NCI-H128 (cell line): ENCODE measurements around the gene ZW10.

Source experiments
- DNase-seq: peaks from one replicate; lab custom pipeline; 2025; ENCODE audit not compliant: unreplicated experiment; lab: John Stamatoyannopoulos, UW

ZW10 gene

DNA sequence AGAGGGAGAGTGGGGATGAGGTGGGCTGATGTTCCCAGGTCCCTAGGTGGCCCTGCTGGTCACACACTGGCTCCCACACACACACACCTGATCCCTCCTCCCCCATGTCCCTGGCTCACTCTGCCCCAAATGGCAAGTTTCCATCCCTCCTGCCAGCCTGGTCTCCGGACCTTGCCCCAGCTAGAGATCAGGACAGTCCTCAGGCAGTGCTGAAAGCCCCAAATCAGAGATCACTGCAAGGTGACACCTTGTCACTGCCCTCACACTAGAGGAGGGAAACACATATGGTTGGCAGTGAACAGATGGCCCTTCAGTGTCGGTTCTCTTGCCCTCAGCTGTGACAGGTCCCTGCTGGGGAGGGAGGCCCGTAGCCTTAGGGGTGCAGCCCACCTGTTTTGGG is 75.0 kb downstream of the ZW10 start:
- no peak for DNase-seq

DNA sequence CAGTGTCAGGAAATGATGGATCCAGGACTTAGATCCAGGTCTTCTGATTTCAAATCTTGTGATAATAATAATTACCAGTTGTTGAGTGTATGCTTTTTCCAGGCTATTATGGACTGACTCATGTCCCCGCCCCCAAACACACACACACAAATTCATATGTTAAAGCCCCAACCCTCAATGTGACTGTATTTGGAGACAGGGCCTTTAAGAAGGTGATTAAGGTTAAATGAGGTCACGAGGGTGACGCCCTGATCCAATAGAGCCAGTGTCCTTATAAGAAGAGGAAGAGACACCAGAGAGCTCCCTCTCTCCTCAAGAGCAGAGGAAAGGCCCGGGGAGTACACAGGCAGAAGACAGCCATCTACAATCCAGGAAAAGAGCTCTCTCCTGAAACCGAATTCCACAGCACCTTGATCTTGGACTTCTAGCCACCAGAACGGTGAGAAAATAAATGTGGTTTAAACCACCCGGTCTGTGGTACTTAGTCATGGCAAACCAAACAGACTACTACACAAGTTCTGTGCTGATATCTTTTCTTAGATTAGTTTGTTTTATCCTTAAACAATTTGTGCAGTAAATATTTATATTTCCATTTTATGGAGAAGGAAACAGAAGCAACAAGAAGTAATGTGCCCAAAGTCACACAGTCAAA is 75.6 kb downstream of the ZW10 start:
- no peak for DNase-seq

DNA sequence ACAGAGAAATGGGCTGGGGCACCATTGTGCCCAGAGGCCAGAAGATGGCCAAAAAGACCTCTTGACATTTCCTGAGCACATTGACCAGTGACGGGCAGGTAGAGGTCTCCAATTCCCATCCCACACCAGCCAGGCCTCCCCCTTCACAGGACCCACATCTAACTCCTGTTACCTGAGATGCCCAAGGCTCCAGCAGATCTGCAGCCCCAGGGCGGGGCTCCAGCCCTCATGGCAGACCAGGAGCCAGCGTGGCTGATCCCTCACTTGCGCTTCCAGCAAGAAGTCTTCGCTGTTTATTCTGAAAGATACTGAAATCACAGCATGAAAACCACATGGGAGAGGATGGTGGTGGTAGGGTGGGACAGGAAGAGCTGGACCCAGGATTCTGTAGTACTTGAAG is 76.4 kb downstream of the ZW10 start:
- no peak for DNase-seq

DNA sequence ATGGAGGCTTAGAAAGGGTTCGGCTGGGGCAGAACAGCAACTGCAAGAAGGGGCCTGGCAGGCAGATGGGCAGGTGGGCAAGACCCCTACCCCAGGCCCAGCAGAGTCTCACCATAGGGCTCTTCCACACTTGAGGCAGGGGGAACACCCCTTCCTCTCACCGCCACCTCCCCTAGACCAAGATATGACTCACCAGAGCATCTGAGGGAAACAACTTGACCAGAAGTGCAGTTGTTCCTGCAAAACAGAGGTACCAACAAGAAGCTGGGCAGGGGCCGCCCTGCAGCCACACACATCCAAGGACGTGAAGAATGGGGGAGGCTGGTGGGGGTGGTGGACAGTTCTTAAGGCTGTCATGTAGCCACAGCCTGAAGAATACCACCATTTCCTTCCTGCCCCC is 78.3 kb downstream of the ZW10 start:
- DNase-seq: no peak

DNA sequence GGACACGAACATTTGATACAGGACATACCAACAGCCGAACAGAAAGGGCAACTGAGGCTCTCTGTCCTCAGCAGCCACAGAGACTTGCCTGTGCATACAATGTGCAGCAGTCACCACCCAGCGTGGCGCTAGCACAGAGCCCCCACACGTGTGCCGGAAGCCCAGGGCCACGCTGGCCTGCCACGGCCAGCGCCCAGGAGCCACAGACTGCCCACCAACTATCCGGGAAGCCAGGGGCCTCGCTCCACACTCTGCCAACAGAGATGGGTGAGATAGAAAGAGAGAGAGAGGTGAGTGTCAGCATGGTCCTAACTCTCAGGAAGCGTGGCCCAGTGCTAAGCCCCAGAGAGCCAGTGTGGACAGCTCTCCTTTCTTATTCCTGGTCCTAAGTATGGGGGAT is 79.1 kb downstream of the ZW10 start:
- no peak for DNase-seq

DNA sequence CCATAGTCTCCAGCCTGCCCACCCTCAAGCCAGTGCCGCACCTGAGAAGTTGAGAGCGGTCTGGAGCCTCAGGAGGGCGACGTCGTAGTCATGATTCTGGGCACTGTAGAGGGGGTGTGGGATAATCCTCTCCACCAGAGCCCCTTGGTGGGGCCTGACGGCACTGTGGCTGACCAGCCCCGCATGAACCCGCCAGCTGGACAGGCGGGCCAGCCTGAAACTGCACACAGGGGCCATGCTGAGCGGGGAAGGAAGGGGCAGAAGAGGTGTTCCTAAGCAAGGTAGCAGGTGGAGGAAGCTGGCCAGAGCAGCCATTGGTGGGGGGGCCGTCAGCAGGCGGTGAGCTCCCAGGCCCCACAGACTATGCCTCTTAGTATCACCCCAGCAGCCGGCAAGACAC is 80.5 kb downstream of the ZW10 start:
- DNase-seq: no peak

DNA sequence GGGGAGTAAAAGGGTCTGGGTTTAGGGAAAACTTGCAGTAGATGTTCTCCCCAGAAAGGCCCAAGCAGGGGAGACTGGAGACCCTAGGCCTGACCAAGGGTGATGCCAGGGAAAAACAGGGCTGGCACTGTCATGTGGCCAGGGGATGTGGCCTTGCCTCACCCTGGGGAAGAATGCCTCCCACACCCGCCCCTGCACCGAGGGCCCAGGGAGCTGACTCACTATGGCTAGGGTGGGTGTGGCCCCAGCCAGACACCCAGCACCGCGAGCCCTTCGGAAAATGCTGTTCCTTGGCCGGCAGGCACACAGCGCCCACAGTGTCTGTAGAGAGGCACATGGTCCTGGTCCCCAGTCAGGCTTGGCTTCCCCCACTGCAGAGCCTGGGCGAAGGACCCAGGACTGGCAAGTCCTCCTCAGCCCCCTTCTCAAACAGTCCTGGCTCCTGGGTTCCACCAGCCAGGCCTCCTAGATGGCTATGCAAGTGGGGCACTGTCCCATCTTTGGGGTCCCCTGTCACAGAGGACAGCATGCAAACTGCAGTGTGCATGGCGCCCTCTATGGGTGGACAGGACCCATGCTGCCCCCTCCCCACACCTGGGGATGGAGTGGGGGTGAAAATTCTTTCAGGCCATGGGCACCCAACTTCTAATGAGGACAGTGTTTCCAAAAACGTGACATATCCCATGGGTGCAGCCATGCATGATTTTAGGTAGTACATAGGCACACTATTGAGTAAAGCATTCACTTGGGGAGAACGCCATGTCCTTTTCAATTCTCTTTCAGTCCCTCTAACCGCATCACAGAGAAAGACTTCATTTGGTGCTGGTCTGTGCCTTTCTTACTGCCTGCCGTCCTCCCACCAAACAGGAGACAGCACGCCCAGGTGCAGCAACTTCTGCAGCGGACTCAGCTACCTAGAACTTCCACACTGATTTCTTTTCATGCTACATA is 82.6 kb downstream of the ZW10 start:
- no peak for DNase-seq

DNA sequence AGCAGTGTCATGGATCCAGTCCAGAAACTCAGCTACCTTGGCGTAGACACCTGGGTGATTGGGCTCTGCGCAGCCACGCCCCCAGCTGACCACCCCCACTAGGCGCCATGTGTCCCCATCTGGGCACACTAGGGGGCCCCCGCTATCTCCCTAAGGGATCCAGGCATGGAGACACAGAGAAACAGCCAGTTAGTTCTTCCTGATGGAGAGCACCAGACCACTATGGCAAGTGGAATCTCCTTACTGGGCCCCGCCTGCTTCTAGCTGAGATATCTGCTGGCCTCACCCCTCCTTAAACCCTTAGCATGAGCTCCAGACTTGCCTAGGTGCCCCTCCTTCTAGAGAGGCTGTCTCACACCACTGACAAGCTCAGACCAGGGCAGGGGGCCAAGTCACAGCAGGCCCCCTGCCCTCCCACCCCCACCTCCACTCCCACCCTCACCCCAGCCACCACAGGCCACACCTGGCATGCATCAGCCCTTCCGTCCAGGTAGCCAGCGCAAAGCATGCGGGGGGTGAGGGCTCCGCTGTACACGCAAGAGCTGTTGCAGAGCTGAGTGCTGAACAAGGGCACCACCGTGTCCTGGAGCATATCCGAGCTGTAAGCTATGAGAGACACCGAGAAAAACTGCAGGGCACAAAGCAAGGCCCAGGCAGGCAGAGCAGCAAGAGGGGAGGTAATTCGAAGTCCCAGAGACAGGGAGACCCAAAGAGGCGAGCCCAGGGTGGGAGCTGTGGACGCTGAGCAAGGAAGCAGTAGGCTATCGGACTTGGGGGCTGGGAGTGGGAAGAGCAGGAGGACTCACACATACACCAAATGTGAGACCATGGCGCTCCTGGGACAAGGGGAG is 83.5 kb downstream of the ZW10 start:
- no peak for DNase-seq

DNA sequence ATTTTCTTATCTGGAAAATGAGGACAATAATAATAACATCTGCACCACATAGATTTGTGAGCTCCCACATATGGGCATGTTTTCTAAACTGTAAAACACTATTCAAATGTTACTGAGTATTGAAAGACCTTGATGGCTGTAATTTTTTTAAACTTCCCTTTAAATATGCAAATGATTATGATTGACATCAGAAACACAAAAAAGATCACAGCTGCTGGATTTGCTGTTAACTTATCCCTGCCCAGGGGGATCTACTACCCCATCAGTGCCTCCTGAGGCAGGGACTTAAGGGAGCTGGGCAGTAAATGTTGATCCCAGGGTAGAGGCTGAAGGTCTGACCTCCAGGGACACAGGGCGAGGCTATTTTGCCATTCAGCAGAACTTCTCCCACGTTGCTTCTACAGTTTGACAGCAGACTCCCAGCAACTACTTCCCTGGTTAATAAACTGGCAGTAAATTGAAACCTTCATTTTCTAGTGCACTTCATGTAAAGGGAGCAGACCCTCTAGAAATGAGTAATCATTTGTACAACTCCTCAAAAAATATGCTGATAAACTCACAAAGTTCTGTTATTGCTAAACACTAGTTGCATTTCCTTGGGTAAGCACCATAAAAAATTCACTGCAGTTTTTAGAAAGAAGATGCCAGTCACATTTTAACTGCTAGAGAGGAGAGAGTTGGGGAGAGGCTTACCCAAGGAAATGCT is 87.7 kb downstream of the ZW10 start:
- DNase-seq: no peak

DNA sequence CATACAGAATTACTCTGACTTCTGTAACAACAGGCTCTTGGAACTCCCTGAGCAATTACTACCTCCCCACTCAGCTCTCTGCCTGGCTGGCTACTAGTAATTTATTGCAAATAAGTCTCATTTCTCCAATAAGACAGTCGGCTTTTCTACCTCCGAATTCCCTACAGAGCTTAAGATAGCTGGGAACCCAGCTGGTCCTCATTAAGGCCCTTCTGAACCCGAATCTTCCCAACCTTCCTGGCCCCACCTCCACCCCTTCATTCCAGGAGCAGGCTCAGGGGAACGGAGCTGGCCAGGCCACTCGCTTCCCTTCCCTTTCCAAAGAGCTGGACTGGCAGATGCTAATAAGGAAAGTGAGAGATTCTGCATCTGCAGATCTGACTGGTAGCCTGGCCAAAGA is 89.0 kb downstream of the ZW10 start:
- DNase-seq: no peak

DNA sequence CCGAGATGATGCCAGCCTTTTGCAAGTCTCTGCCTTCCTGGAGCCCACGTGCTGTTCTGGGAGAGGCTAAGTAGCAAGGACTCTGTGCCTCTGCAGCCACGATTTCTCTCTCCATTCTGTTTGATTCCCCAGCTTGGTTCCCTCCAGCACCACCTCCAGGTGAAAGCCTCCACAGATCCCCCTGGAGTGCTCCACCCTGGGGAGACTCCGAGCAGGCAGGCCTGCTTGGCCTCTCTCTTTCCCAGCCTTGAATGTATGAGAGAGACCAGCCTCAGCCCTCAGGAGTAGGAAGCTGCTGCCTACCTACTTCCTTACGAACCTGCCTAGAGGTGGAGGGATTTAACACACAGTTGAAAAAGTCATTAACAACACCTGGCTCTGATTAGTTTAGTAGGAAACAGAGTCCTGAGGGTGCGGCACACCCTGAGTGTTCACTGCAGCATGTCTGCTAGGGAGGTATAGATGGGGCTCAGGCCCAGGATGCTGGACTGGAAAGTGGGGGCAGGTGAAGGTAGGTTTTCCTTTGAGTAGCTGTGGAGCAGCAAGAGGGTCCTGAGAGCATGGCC is 89.9 kb downstream of the ZW10 start:
- no peak for DNase-seq
